Measurements from ENCODE around the gene ZNF678. TPM values are rescaled to one million over a fixed set of nuclear protein-coding genes. Genes with fewer than 3 reads are reported as not detected.

The ZNF678 gene
- total and polyA plus RNA-seq, 2 experiments from 2014 or later, result 2.3 to 11.5 TPM

DNA sequence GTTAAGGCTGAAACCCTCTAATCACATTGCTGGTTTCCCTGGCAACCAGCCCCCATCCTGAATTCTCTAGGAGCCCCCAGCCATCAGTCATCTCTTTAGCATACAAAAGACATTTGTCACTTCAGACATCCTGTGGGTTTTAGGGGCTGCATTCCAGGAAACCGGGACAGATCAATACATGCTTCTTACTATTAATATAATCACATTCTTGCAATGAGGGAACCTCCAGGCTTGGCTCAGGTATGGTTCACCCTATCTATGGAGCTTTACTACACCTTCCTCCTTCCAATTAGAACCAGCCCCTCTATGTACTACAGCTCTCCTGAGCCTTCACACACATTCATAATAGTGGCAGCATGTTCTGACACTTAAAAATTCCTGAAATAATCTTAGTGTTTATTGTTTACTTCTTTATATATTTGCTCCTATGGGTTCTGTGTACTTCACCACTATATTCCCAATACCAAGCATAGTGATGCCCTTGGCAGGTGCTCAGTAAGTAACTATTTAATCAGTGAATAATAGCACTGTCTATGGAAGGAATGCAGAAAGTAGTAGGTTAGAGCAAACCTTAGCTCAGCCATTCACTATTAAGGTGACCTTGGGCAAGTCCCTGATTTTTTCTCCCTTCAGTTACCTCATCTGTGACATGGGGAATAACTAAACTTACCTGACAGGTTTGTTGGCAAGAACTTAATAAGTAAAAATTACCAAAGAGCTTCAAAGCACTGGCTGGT is 59.6 kb downstream of the ZNF678 start:
- H3K9me2 ChIP-seq (replicated peaks; ENCODE audit: insufficient read depth), result no peaks in the 10 kb centered on the region
- H3K4me2 ChIP-seq, result no peak overlapping the region
- H3K27ac ChIP-seq, result no peak overlapping the region
- H3K4me1 ChIP-seq (ENCODE audit: insufficient read depth), result no peaks in the 10 kb centered on the region
- WGBS (ENCODE audit: low lambda C conversion rate, missing lambda C conversion rate), result 93% methylated on average over 1 of the region's 1 CpG
- no peak for TF ChIP-seq EZH2 (IDR thresholded peaks at IDR 0.05; ENCODE audit: borderline replicate concordance)
- TF ChIP-seq, protein P1, sequence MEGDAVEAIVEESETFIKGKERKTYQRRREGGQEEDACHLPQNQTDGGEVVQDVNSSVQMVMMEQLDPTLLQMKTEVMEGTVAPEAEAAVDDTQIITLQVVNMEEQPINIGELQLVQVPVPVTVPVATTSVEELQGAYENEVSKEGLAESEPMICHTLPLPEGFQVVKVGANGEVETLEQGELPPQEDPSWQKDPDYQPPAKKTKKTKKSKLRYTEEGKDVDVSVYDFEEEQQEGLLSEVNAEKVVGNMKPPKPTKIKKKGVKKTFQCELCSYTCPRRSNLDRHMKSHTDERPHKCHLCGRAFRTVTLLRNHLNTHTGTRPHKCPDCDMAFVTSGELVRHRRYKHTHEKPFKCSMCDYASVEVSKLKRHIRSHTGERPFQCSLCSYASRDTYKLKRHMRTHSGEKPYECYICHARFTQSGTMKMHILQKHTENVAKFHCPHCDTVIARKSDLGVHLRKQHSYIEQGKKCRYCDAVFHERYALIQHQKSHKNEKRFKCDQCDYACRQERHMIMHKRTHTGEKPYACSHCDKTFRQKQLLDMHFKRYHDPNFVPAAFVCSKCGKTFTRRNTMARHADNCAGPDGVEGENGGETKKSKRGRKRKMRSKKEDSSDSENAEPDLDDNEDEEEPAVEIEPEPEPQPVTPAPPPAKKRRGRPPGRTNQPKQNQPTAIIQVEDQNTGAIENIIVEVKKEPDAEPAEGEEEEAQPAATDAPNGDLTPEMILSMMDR (IDR thresholded peaks at IDR 0.05; ENCODE audit: poor library complexity), result no peak
- TF ChIP-seq EZH2phosphoT487 (IDR thresholded peaks at IDR 0.05; ENCODE audit: low read depth, severe bottlenecking, unreplicated experiment), result no peak
- no peak overlapping the region for H3K4me3 ChIP-seq
- DNase-seq (ENCODE audit: low spot score), result no peak
- no peaks in the 10 kb centered on the region for H3K27me3 ChIP-seq
- peaks cover 5% of the 10 kb centered on the region for H3K79me2 ChIP-seq
- no peak overlapping the region for H2AFZ ChIP-seq
- H3K36me3 ChIP-seq (replicated peaks; ENCODE audit: insufficient read depth, low read depth), result no peaks in the 10 kb centered on the region
- H3K9me3 ChIP-seq (ENCODE audit: low read depth), result peaks cover 19% of the 10 kb centered on the region
- no peaks in the 10 kb centered on the region for H4K20me1 ChIP-seq (ENCODE audit: insufficient read depth, poor library complexity, severe bottlenecking)

DNA sequence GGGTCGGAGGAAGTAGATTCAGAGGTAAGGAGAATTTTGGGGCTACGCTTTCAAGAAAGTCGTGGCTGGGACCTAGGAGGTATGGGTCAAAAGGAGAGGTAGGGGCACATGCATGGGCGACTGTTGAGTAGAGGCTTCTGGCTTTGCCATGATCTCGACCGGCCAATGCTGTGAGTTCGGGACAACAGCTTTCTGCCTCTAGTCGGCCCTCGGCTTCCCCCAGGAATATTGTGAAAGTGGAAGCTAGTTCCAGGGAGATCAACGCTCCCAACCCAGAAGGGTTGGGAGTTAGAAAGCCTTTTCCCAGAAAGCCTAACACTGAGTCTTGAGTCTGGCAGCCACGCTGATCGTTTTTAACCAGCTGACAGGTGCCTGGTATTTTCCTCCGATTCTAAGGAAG is 69.0 kb downstream of the ZNF678 start:
- Histone ChIP-seq H3K4me3 (no peak overlapping the region), H3K9me3 (ENCODE audit: low read depth) (peaks cover 14% of the 10 kb centered on the region)

DNA sequence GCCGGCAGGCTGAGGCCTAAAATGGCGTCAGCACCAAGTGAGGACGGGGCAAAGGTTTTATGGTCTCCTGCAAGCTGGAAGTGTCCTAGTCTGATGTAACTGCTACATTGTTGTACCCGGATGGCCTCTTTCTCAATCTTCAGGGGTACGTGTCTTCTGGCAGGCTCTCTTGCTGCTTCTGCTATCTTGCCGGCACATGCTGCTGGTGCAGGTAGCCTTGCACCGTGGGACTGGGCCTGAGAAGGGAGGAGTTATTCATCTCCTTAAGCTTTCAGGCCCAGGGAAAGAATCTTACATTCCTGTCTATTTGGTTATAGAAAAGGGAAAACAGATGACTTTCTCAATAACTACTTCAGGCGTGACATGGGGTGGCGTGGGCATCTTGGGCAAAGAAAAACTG is 72.2 kb downstream of the ZNF678 start:
- Histone ChIP-seq H3K79me2 (peaks cover 2% of the 10 kb centered on the region), H2AFZ (no peak overlapping the region), H3K27me3 (no peaks in the 10 kb centered on the region), H3K4me1 (ENCODE audit: insufficient read depth) (no peaks in the 10 kb centered on the region), H4K20me1 (ENCODE audit: insufficient read depth, poor library complexity, severe bottlenecking) (no peaks in the 10 kb centered on the region), H3K4me3 (no peak overlapping the region), H3K4me2 (no peak overlapping the region), H3K9me3 (ENCODE audit: low read depth) (peaks cover 27% of the 10 kb centered on the region), H3K27ac (no peak overlapping the region), H3K36me3 (replicated peaks; ENCODE audit: insufficient read depth, low read depth) (no peaks in the 10 kb centered on the region), H3K9me2 (replicated peaks; ENCODE audit: insufficient read depth) (no peaks in the 10 kb centered on the region)
- WGBS (ENCODE audit: low lambda C conversion rate, missing lambda C conversion rate), result over 99% methylated on average over 9 of the region's 9 CpGs
- TF ChIP-seq, protein P1 (IDR thresholded peaks at IDR 0.05; ENCODE audit: poor library complexity), result no peak
- TF ChIP-seq EZH2 (IDR thresholded peaks at IDR 0.05; ENCODE audit: borderline replicate concordance) (no peak), EZH2phosphoT487 (IDR thresholded peaks at IDR 0.05; ENCODE audit: low read depth, severe bottlenecking, unreplicated experiment) (no peak)
- no peak for DNase-seq (ENCODE audit: low spot score)

More for the DNA sequence above, 69.0 kb downstream of the ZNF678 start:
- WGBS (ENCODE audit: low lambda C conversion rate, missing lambda C conversion rate), result 95% methylated on average over 13 of the region's 13 CpGs
- Histone ChIP-seq H3K4me2 (no peak overlapping the region), H4K20me1 (ENCODE audit: insufficient read depth, poor library complexity, severe bottlenecking) (no peaks in the 10 kb centered on the region), H3K36me3 (replicated peaks; ENCODE audit: insufficient read depth, low read depth) (no peaks in the 10 kb centered on the region), H3K79me2 (peaks cover 2% of the 10 kb centered on the region), H3K27ac (no peak overlapping the region), H3K27me3 (no peaks in the 10 kb centered on the region), H3K9me2 (replicated peaks; ENCODE audit: insufficient read depth) (no peaks in the 10 kb centered on the region), H3K4me1 (ENCODE audit: insufficient read depth) (no peaks in the 10 kb centered on the region), H2AFZ (no peak overlapping the region)
- TF ChIP-seq, protein P1 (IDR thresholded peaks at IDR 0.05; ENCODE audit: poor library complexity), result no peak
- TF ChIP-seq EZH2 (IDR thresholded peaks at IDR 0.05; ENCODE audit: borderline replicate concordance), result no peak
- TF ChIP-seq EZH2phosphoT487 (IDR thresholded peaks at IDR 0.05; ENCODE audit: low read depth, severe bottlenecking, unreplicated experiment), result no peak
- DNase-seq (ENCODE audit: low spot score), result no peak

Measured in hepatocyte (in vitro differentiated cells).